Epithelial cell of esophagus (primary cell): ENCODE results near the gene MIA.

ENCODE experiments used
- DNase-seq: peaks from one replicate; pipeline ENCODE4 v3.0.0; 2010; ENCODE audit warnings: low read depth
- H3K4me3 ChIP-seq: 2 replicates; pipeline ENCODE4 v1.5.1; 2011; ENCODE audit warnings: mild to moderate bottlenecking, low read length, control low read depth
- CTCF ChIP-seq: IDR thresholded peaks from 2 replicates; pipeline ENCODE4 v1.5.1; 2011; ENCODE audit warnings: low read depth, mild to moderate bottlenecking, low read length, control low read depth, inconsistent platforms; ENCODE audit not compliant: insufficient read depth; ENCODE audit errors: missing control alignments

MIA gene

GRCh38 chr19:40750874-40751537 lies 24.3 kb upstream of the MIA start, which contains the start of gene SNRPA:
Gene SNRPA (plus strand): TSS chr19:40751203. CDS start chr19:40751409, 206 bp downstream.
- peak within 1 kb of the TSS; percentile 99 for H3K4me3 ChIP-seq
- DNase-seq = peak; percentile 98
- no peak for TF ChIP-seq CTCF

DNA sequence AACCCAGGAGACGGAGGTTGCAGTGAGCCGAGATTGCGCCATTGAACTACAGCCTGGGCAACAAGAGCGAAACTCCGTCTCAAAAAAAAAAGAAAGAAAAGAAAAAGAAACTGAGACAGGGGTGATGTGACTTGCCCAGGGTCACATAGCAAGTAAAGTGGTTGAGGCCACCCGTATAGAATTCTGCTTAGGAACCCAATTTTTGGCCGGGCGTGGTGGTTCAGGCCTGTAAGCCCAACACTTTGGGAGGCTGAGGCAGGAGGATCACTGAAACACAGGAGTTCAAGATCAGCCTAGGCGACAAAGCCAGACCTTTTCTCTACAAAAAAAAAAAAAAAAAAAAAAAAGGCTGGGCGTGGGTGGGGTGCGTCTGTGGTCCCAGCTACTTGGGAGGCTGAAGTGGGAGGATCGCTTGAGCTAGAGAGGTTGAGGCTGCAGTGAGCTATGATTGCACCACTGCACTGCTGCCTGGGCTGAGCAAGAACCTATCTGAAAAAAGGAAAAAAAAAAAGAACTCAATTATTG lies 23.0 kb upstream of the MIA start:
- no peak for TF ChIP-seq CTCF
- no peak for DNase-seq

DNA sequence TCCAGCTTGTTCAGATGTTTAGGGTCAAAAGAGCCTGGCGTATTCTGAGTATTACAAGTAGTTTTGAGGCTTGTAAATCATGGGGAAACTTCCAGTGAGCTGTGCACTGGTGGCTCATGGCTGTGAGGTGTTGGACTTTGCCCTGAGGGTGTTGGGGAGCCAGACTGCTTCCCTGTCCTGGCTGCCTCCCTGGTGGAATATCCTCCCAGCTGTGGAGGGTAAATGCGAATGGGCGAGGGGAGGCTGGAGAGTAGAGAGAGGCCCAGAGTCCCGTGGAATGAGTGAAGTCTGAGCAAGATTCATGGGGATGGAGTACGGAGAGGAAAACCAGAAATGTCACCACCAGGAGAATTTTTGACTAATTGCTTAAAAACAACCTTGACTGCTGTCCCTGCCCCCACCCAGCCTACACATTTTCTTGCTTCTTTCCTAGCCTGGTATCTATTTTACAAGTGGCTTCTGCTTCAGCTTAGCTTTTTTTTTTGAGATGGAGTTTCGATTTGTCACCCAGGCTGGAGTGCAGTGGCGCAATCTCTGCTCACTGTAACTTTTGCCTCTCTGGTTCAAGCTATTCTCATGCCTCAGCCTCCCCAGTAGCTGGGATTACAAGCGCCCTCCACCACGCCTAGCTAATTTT lies 20.6 kb upstream of the MIA start:
- DNase-seq = peak; percentile 55
- H3K4me3 ChIP-seq = no peak overlapping the region
- TF ChIP-seq CTCF = no peak

More for the DNA sequence above, 23.0 kb upstream of the MIA start:
- peak overlapping the region; percentile 99 for H3K4me3 ChIP-seq

- DNase-seq = no peak
- no peak overlapping the region for H3K4me3 ChIP-seq
- TF ChIP-seq CTCF = no peak
Measured at GRCh38 chr19:40755248-40755624, 20.1 kb upstream of the MIA start.

- no peak for DNase-seq
- H3K4me3 ChIP-seq = no peak overlapping the region
- TF ChIP-seq CTCF = no peak
Measured at GRCh38 chr19:40755791-40756190, 19.5 kb upstream of the MIA start.

GRCh38 chr19:40756502-40757110 lies 18.7 kb upstream of the MIA start:
- H3K4me3 ChIP-seq = no peak overlapping the region
- DNase-seq = peak; percentile 74
- TF ChIP-seq CTCF = no peak
